Chondrocyte (in vitro differentiated cells): ENCODE measurements around the gene NAMPT. TPM values are rescaled to one million over a fixed set of nuclear protein-coding genes. Genes with fewer than 3 reads are reported as not detected.

Experiments used
- DNase-seq: peaks from one replicate; pipeline ENCODE4 v3.0.0; 2021; ENCODE audit warnings: mixed read lengths, low spot score
- H3K27ac Mint-ChIP-seq: one replicate; pipeline ENCODE4 v1.8.0; 2021; ENCODE audit warnings: mild to moderate bottlenecking, moderate library complexity, mixed read lengths; ENCODE audit not compliant: unreplicated experiment
- H3K27me3 Mint-ChIP-seq: 2 replicates; pipeline ENCODE4 v1.8.0; 2021; ENCODE audit warnings: low read depth, mixed read lengths
- H3K36me3 Mint-ChIP-seq: 2 replicates; pipeline ENCODE4 v1.8.0; 2021; ENCODE audit warnings: low read depth, mixed read lengths
- H3K4me1 Mint-ChIP-seq: 2 replicates; pipeline ENCODE4 v1.8.0; 2021; ENCODE audit warnings: low read depth, mild to moderate bottlenecking, mixed read lengths
- H3K4me3 Mint-ChIP-seq: one replicate; pipeline ENCODE4 v1.8.0; 2021; ENCODE audit warnings: mild to moderate bottlenecking, moderate library complexity, mixed read lengths; ENCODE audit not compliant: unreplicated experiment
- H3K9me3 Mint-ChIP-seq: 2 replicates; pipeline ENCODE4 v1.8.0; 2021; ENCODE audit warnings: low read depth, mixed read lengths
- total RNA-seq: library from RNA; stranded (reverse); gene quantifications from 3 replicates; pipeline ENCODE4 v1.2.1, GENCODE V29; 2021
- TF ChIP-seq, protein P1 (sequence below): fragments of 200-600 bp; sonication (generic); IDR thresholded peaks from 2 replicates; pipeline ENCODE4 v1.5.0; 2021; ENCODE audit warnings: antibody characterized with exemption, mild to moderate bottlenecking, moderate library complexity

The NAMPT gene
- total RNA-seq, 1 donor from 2014 or later: 27.5 TPM

DNA sequence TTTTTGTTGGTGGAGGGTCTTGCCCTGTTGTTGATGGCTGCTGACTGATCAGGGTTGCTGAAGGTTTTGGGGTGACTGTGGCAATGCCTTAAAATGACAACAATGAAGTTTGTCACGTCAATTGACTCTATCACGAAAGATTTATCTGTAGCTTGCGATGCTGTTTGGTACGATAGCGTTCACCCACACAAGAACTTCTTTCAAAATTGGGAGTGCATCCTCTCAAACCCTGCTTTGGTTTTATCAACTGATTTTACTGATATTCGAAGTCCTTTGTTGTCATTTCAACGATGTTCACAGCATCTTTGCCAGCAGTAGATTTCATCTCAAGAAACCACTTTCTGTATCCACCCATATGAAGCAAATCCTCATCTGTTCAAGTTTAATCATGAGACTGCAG, 26.0 kb downstream of the NAMPT start:
- Mint-ChIP-seq H3K4me1 (no peaks in the 10 kb centered on the region), H3K27me3 (no peaks in the 10 kb centered on the region), H3K36me3 (peaks cover 26% of the 10 kb centered on the region), H3K9me3 (no peaks in the 10 kb centered on the region), H3K4me3 (no peak overlapping the region), H3K27ac (no peak overlapping the region)
- TF ChIP-seq, protein P1, sequence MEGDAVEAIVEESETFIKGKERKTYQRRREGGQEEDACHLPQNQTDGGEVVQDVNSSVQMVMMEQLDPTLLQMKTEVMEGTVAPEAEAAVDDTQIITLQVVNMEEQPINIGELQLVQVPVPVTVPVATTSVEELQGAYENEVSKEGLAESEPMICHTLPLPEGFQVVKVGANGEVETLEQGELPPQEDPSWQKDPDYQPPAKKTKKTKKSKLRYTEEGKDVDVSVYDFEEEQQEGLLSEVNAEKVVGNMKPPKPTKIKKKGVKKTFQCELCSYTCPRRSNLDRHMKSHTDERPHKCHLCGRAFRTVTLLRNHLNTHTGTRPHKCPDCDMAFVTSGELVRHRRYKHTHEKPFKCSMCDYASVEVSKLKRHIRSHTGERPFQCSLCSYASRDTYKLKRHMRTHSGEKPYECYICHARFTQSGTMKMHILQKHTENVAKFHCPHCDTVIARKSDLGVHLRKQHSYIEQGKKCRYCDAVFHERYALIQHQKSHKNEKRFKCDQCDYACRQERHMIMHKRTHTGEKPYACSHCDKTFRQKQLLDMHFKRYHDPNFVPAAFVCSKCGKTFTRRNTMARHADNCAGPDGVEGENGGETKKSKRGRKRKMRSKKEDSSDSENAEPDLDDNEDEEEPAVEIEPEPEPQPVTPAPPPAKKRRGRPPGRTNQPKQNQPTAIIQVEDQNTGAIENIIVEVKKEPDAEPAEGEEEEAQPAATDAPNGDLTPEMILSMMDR: no peak
- DNase-seq: no peak

DNA sequence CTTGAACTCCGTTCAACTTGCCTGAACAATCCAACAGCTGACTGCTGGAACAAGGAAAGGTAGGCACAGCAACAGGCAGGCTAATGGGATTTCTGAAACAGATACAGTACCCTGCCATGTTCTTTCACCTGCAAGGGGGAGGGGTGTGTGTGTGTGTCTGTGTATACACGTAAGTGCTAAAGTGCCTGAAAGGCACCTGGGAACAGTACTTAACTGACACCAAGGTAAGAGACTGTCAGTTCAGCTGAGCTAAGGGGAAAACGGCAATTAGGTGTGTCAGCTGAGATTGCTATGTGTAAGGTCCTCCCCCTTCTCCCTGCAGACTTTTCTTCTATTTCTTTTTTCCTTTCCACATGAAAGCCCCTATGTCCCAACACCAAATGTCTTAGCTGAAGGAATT, 27.0 kb downstream of the NAMPT start:
- TF ChIP-seq, protein P1: no peak
- Mint-ChIP-seq H3K9me3 (no peaks in the 10 kb centered on the region), H3K4me1 (no peaks in the 10 kb centered on the region), H3K27ac (no peak overlapping the region), H3K4me3 (no peak overlapping the region), H3K36me3 (peaks cover 25% of the 10 kb centered on the region), H3K27me3 (no peaks in the 10 kb centered on the region)
- no peak for DNase-seq

DNA sequence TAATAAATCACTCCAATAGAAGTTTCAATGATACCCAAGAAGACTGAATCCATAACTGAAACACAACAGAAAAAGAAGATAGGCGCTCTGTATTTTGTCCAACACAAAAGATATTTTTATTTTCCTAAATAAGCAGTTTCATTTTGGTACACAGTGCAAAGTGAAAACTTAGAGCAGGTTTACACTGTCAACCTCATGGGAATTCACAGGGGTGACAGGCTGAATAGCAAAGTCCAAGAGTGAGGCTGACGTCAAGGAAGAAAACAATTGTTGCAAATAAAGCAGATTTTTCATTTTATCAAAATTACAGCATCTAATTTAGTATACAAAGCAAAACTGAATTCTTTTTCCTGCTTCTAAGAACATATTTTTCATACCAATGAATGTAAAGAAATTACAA, 28.6 kb downstream of the NAMPT start:
- peaks cover 26% of the 10 kb centered on the region for H3K36me3 Mint-ChIP-seq
- H3K27me3 Mint-ChIP-seq: no peaks in the 10 kb centered on the region
- no peak for DNase-seq
- TF ChIP-seq, protein P1: no peak
- H3K9me3 Mint-ChIP-seq: no peaks in the 10 kb centered on the region
- H3K27ac Mint-ChIP-seq: no peak overlapping the region
- H3K4me1 Mint-ChIP-seq: no peaks in the 10 kb centered on the region
- H3K4me3 Mint-ChIP-seq: no peak overlapping the region

DNA sequence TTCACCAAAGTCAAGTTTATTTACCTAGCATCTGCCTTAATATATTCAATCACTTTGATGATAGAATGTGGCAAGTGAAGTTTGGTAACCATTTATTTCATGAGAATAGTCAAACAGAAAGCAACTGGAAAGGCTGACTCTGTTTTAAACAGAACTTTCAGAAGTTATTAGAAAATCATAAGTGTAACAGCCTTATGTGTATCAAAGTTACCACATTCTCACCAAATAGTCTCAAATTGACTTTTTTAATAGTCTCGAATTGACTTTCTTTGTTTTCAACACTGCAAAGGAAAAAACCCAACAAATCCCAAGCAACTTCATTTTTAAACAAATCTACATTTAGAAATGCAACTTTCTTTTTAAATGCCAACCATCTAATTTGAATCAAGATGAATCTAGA, 29.5 kb downstream of the NAMPT start:
- Mint-ChIP-seq H3K4me1 (no peaks in the 10 kb centered on the region), H3K27me3 (no peaks in the 10 kb centered on the region), H3K9me3 (no peaks in the 10 kb centered on the region), H3K4me3 (no peak overlapping the region), H3K36me3 (peaks cover 24% of the 10 kb centered on the region), H3K27ac (no peak overlapping the region)
- DNase-seq: no peak
- TF ChIP-seq, protein P1: no peak

DNA sequence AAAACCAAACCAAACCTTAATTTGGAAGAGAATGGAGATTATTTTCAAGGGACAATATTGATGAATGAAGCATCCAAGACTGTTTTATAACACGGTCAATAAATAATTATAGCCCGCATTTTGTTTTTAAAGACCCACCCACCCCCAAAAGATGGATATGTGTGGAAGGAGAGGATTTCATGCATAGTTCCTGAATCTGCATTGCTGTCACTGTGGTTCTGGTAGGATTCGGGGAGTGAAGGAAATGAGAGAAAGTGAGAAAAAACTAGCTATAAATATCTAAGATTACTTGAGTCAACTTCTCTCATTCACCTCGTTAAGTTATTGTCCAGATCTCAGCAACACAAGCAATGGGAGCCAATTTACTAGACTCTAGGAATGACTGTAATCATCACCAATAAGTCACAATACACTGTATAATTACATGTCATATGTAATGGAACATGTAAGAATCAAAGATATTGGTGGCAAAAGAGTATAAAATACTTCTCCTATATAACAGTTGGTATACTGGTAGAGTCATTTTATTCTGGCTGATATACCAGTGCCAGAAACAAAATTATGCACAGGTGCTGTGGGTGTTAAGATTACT, 30.2 kb downstream of the NAMPT start:
- Mint-ChIP-seq H3K27ac (no peak overlapping the region), H3K36me3 (peaks cover 21% of the 10 kb centered on the region), H3K4me3 (no peak overlapping the region), H3K9me3 (no peaks in the 10 kb centered on the region), H3K4me1 (no peaks in the 10 kb centered on the region), H3K27me3 (no peaks in the 10 kb centered on the region)
- no peak for DNase-seq
- TF ChIP-seq, protein P1: no peak
